Renal cortical epithelial cell (primary cell): ENCODE measurements around the gene RMC1. TPM values are rescaled to one million over a fixed set of nuclear protein-coding genes. Genes with fewer than 3 reads are reported as not detected.
"Not testable (repeated sequence)": the region's sequence is repeated elsewhere in the genome, so short reads cannot be mapped to it uniquely, and the experiment has no call there.

Experiments used
- DNase-seq: peaks from one replicate; pipeline ENCODE4 v3.0.0-alpha.2; 2011; ENCODE audit warnings: low read depth
- total RNA-seq: library from RNA; depleted of rRNA; stranded (reverse); fragments of >200 nt; gene quantifications from 2 replicates; pipeline ENCODE4 v1.2.3, GENCODE V29; 2014

RMC1 gene
- total RNA-seq, 1 donor from 2014 or later: 34.9 TPM

DNA sequence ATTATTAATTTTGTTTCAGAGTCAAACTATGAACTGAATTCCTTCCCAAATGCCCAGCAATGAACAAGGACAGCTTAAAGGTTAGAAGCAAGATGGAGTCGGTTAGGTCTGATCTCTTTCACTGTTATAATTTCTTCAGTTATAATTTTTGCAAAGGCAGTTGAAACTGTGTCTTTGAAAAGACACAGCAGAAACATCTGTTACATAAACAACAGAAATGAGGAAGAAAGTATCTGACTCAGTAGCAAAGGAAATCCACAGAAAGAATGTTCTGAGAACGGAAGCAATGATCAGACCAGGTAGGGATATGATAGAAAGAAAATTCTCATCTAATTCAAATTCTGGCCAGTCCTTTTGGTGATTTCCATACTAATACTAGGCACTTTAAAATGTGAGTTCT is 5.2 kb upstream of the RMC1 start:
- no peak for DNase-seq

GRCh38 chr18:23498877-23499276 is 4.4 kb upstream of the RMC1 start:
- peak; percentile 53 for DNase-seq

DNA sequence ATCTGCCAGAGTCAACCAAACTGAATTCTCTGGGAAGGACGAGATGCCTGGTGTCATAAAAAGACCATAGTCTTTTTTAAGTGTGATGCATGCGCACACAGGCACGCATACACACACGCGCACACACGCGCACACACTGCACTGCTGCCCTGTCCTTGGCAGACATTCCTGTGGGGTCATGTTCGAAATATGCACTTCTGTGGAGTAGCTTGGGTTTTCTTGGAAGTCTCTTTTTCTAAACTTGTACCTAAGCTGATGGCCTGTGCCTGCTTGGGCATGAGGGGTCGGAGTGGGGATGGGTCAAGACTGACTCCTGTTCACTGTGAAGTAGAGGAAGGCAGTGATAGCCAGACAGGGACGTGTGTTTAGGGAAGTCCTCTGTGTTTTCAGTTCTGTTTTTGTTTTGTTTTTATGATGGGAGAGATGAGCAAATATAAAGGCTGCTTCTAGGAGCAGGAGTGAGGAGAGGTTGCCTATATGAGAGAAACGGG is 4.0 kb upstream of the RMC1 start:
- DNase-seq: no peak

DNA sequence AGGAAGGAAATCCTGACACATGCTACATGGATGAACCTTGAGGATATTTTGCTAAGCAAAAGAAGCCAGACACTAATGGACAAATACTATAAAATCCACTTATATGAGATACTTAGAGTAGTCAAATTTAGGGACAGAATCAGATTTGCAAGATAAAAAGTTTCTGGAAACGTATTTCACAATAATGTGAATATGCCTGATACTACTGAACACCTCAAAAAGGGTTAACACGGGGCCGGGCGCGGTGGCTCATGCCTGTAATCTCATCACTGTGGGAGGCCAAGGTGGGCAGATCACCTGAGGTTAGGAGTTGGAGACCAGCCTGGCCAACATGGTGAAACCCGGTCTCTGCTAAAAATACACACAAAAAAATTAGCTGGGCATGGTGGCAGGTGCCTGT is 1.7 kb upstream of the RMC1 start:
- DNase-seq: no peak

GRCh38 chr18:23502516-23503037 is 734 bp upstream of the RMC1 start:
- no peak for DNase-seq

DNA sequence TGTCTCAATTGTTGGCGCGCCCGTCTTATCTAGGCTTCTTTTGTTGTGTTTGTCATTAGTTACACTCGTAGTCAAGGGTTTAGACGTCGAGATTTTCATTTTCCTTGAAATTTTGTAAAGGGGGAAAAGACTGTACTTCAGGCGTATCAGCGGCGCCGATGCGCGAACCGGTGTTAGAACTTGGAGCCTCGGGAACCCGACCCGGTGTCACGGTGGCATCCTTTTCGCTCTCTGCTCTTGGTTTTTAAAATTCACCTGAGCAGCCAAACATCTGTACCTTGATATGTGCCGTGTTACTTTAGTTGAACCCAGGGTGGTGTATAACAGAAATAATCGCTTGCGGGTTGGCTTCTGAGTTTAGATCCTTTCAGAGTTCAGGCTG is 643 bp downstream of the RMC1 start:
- no peak for DNase-seq

- DNase-seq: peak; percentile 62
Observed at GRCh38 chr18:23504720-23505119, 1.4 kb downstream of the RMC1 start.

DNA sequence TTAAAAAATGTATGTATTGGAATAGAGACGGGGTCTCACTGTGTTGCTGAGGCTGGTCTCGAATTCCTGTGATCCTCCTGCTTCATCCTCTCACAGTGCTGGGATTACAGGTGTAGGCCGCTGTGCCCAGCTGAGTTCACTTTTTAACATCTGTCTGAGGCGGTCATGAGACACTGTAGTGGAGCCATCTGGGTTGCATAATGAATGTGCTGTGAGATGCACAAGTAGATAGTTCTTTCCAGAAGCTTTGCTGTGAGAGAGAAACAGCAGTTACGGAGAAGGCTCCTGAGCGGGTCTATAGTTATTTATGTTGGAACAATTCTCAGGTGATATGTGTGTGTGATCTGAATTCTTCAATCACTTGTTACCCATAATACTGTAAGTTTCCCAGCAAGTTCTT is 3.1 kb downstream of the RMC1 start:
- DNase-seq: no peak

- DNase-seq: not testable (repeated sequence)
Observed at GRCh38 chr18:23510923-23511322, 7.6 kb downstream of the RMC1 start.

DNA sequence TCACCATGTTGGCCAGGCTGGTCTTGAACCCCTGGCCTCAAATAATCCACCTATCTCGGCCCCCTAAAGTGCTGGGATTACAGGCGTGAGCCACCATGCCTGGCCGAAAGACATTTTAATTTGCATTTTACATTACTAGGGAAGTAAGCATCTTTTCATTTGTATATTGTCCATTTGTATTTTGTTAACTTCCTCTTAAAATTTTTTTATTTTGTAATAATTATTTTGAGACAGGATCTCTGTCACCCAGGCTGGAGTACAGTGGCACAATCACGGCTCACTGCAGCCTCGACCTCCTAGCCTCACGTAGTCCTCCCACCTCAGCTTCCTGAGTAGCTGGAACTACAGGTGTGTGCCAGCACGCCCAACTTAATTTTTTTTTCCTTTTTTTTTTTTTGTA is 8.9 kb downstream of the RMC1 start:
- not testable (repeated sequence) for DNase-seq

GRCh38 chr18:23512641-23513040 is 9.3 kb downstream of the RMC1 start:
- no peak for DNase-seq

GRCh38 chr18:23515911-23516546 is 12.7 kb downstream of the RMC1 start:
- peak; percentile 69 for DNase-seq

DNA sequence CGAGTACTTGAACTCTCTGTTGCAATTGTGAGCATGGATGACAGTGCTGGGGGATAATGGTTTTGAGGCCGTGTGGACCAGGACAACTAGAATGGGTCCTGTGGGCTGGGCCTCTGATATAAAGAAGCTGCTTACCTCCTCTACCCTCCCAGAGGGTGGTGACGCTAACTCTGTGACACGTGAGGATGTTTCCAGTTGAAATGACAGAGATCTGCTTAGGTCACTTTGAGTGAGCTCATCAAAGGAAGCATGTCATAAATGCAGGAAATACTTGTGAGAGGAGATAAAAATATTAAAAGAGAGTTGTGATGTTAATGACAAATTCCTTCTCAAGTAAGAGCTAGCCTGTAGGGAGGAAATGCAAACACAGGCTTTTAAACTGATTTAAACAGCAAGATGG is 16.4 kb downstream of the RMC1 start:
- no peak for DNase-seq

GRCh38 chr18:23521271-23521670 is 18.0 kb downstream of the RMC1 start:
- no peak for DNase-seq

GRCh38 chr18:23521907-23522306 is 18.6 kb downstream of the RMC1 start:
- DNase-seq: no peak

DNA sequence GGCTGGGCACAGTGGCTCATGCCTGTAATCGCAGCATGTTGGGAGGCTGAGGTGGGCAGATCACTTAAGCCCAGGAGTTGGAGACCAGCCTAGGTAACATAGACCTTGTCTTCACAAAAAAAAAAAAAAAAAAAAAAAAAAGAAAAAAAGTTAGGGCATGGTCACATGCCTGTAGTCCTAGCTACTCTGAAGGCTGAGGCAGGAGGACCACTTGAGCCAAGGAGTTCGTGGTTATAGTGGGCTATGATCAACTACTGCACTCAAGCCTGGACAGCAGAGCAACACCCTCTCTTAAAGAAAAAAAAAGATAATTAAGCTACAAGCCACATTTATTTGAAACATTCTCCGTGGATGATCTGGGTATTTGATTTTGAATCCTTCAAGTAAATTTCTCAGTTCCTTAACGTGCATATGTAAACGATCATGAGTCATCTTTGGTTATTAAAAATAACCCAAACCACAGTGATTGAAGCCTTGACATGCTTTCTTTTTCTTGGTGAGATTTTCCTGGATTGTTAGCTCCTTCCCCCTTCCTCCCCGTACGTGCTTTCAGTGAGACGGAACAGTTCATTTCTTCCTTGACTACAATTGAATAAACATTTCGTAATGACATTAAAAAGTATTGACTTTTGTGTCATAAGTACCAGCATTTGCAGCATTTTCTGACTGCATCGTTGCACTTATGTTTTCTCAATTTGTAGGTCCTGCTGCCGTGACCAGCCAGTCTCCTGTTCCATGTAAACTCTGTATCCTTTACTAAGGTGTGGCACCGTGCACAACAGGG is 20.3 kb downstream of the RMC1 start:
- peak; percentile 36 for DNase-seq

DNA sequence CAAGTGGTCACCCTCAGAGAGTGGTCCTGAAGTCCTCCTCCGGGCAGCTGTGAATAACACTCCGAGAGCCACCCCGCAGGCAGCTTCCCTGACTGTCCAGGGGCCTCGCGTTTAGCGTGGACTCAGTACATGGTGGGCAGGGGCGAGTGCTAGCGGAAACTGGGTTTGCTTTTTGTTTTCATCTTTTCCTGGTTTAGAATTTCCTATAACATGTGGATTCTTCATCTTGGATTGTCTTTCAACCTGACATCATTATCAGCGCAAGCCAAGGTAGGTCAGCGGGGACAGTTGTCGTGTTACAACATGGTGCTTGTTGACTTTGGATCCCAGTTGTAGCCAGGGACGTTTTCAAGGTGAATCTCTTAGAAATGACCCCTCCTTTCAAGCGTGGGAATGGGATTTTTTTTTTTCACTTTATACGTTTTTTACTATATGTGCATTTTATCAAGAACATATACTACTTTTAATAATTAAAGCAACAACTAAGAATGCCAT is 20.9 kb downstream of the RMC1 start:
- no peak for DNase-seq

- peak; percentile 40 for DNase-seq
Observed at GRCh38 chr18:23526501-23527063, 23.3 kb downstream of the RMC1 start.

DNA sequence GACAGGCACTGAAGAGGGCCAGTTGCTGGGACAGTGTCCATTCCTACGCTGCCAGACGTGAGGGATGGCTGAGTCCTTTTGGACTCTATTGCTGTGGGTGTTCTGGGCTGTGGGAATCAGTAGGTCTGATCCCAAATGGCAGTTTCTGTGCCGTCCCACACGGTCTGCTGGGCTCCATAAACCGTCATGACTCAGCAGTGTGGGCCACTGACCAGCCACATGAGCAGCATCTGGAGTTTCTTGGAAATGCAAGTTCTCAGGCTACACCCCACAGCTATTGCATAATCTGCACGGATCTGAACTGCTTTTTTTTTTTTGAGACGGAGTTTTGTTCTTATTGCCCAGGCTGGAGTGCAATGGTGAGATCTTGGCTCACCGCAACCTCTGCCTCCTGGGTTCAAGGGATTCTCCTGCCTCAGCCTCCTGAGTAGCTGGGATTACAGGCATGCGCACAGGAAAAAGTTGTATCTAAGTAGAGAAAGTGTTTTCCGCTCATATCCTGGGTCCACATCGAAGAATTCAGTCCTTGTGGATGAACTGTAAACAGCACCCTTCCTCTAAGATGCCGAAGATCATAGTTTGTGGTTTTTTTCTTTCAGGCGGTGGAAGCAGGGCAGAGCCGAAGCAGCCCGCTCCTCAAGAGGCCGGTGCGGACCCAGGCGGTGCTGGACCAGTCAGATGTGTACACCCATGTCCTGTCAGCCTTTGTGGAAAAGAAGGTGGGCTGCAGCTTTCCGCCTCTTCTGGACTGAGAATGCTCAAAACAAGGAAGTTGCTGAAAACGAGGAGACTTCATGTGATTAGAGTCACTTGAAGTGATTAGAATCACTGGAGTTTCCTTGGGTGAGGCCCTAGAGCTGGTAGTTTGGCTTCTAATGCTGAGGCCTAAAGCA is 25.5 kb downstream of the RMC1 start:
- peak; percentile 73 for DNase-seq

GRCh38 chr18:23529604-23530003 is 26.3 kb downstream of the RMC1 start:
- DNase-seq: peak; percentile 95

GRCh38 chr18:23530195-23530594 is 26.9 kb downstream of the RMC1 start:
- no peak for DNase-seq

- DNase-seq: no peak
Observed at GRCh38 chr18:23531912-23532311, 28.6 kb downstream of the RMC1 start.
